Peyer's patch (tissue), 4 donors: ENCODE results near the gene ZNF280A. TPM values are rescaled to one million over a fixed set of nuclear protein-coding genes. Genes with fewer than 3 reads are reported as not detected.
"Not testable (repeated sequence)": the region's sequence is repeated elsewhere in the genome, so short reads cannot be mapped to it uniquely, and the experiment has no call there.

Source experiments
- DNase-seq, 3 donors: peaks; one replicate each; pipeline ENCODE4 v3.0.0-alpha.2; 2017 to 2019
- H3K27ac ChIP-seq, 4 donors: fragments of 200-600 bp; sonication (generic); one replicate each; pipeline ENCODE4 v1.5.1; 2016 to 2019
- H3K27me3 ChIP-seq, 2 donors: fragments of 200-600 bp; sonication (generic); one replicate each; pipeline ENCODE4 v1.5.1; 2019
- H3K36me3 ChIP-seq, 3 donors: fragments of 200-600 bp; sonication (generic); one replicate each; pipeline ENCODE4 v1.5.1; 2016 to 2019
- H3K4me1 ChIP-seq, 4 donors: fragments of 200-600 bp; sonication (generic); one replicate each; pipeline ENCODE4 v1.5.1; 2016 to 2019
- H3K4me3 ChIP-seq, 4 donors: fragments of 200-600 bp; sonication (generic); 1 replicate in 3 of 4; 2 replicates in 1 of 4; pipeline ENCODE4 v1.5.1; 2016 to 2019; ENCODE audit warnings: mild to moderate bottlenecking in 1 of 4
- H3K9me3 ChIP-seq, 4 donors: fragments of 200-600 bp; sonication (generic); one replicate each; pipeline ENCODE4 v1.5.1; 2016 to 2019; ENCODE audit warnings: mild to moderate bottlenecking in 1 of 4
- POLR2A ChIP-seq, 2 donors: fragments of 450-650 bp; IDR thresholded peaks; one replicate each; pipeline ENCODE4 v1.5.1; 2017; ENCODE audit warnings: antibody characterized with exemption in 2 of 2, mild to moderate bottlenecking in 2 of 2, moderate library complexity in 2 of 2
- total RNA-seq, 4 donors: library from RNA; depleted of rRNA; stranded (reverse); fragments of >200 nt; gene quantifications; one replicate each; pipeline ENCODE4 v1.1.0, GENCODE V29; 2016
- TF ChIP-seq, protein P1 (sequence below), 6 experiments: fragments of 450-650 bp in 4 of 6; fragments of 200-600 bp in 2 of 6; sonication (generic) in 1 of 6; IDR thresholded peaks; one replicate each; pipeline ENCODE4 v1.5.1; 2017 to 2019; ENCODE audit warnings: antibody characterized with exemption in 6 of 6, mild to moderate bottlenecking in 3 of 6, moderate library complexity in 1 of 6

Gene ZNF280A
- total RNA-seq, 4 donors from 2014 or later, result not detected

- Histone ChIP-seq H3K27me3 (no peaks in the 10 kb centered on the region), H3K4me3 (no peak overlapping the region), H3K9me3 (no peaks in the 10 kb centered on the region), H3K27ac (no peak overlapping the region), H3K4me1 (no peaks in the 10 kb centered on the region), H3K36me3 (no peaks in the 10 kb centered on the region)
- no peak for DNase-seq
- TF ChIP-seq, protein P1, sequence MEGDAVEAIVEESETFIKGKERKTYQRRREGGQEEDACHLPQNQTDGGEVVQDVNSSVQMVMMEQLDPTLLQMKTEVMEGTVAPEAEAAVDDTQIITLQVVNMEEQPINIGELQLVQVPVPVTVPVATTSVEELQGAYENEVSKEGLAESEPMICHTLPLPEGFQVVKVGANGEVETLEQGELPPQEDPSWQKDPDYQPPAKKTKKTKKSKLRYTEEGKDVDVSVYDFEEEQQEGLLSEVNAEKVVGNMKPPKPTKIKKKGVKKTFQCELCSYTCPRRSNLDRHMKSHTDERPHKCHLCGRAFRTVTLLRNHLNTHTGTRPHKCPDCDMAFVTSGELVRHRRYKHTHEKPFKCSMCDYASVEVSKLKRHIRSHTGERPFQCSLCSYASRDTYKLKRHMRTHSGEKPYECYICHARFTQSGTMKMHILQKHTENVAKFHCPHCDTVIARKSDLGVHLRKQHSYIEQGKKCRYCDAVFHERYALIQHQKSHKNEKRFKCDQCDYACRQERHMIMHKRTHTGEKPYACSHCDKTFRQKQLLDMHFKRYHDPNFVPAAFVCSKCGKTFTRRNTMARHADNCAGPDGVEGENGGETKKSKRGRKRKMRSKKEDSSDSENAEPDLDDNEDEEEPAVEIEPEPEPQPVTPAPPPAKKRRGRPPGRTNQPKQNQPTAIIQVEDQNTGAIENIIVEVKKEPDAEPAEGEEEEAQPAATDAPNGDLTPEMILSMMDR (IDR thresholded peaks at IDR 0.05), result no peak
- no peak for TF ChIP-seq POLR2A (IDR thresholded peaks at IDR 0.05)
These were observed 41.0 kb downstream of the ZNF280A start for GRCh38 chr22:22479116-22479515.

DNA sequence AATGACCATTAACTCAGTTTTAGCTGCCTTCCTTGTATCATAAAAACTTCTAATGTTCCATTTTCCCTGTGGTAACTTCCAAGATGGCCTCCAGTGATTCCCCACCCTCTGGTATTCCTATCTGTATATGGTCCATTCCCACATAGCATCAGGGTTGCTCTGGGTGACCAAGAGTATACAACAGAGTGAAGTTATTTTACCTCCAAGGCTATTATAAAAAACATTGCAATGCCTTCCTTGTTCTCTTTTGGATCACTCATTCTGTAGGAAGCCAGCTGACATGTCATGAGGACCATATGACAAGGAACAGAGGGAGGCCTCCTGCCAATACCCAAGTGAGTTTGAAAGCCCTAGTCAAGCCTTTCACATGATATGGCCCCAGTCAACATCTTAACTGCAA is 41.6 kb downstream of the ZNF280A start:
- H3K27ac ChIP-seq, result no peak overlapping the region
- TF ChIP-seq, protein P1 (IDR thresholded peaks at IDR 0.05), result no peak
- TF ChIP-seq POLR2A (IDR thresholded peaks at IDR 0.05), result no peak
- no peaks in the 10 kb centered on the region for H3K27me3 ChIP-seq

GRCh38 chr22:22474733-22475132 is 45.3 kb downstream of the ZNF280A start:
- H3K27me3 ChIP-seq, result no peaks in the 10 kb centered on the region
- TF ChIP-seq, protein P1 (IDR thresholded peaks at IDR 0.05), result no peak
- no peak for TF ChIP-seq POLR2A (IDR thresholded peaks at IDR 0.05)

More for the DNA sequence above, 41.6 kb downstream of the ZNF280A start:
- Histone ChIP-seq H3K4me1 (no peaks in the 10 kb centered on the region), H3K36me3 (no peaks in the 10 kb centered on the region), H3K4me3 (no peak overlapping the region), H3K9me3 (no peaks in the 10 kb centered on the region)
- DNase-seq, result no peak

DNA sequence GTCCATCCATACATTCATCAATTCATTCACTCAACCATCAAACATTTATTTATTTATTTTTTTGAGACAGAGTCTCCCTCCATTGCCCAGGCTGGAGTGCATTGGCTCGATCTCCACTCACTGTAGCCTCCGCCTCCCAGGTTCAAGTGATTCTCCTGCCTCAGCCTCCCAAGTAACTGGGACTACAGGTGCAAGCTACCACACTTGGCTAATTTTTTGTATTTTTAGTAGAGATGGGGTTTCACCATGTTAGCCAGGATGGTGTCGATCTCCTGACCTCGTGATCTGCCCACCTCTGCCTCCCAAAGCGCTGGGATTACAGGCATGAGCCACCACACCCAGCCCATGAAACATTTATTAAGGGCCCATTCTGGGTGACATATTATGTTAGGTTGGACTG is 49.0 kb downstream of the ZNF280A start:
- not testable (repeated sequence) for H3K27me3 ChIP-seq, H3K27ac ChIP-seq, H3K4me3 ChIP-seq, DNase-seq, H3K9me3 ChIP-seq, H3K36me3 ChIP-seq, H3K4me1 ChIP-seq

More at GRCh38 chr22:22474733-22475132, 45.3 kb downstream of the ZNF280A start:
- Histone ChIP-seq H3K9me3 (no peaks in the 10 kb centered on the region), H3K27ac (no peak overlapping the region), H3K4me3 (no peak overlapping the region), H3K4me1 (no peaks in the 10 kb centered on the region), H3K36me3 (no peaks in the 10 kb centered on the region)
- no peak for DNase-seq

GRCh38 chr22:22469527-22469926 is 50.5 kb downstream of the ZNF280A start:
- DNase-seq, result no peak
- Histone ChIP-seq H3K27me3 (no peaks in the 10 kb centered on the region), H3K27ac (no peak overlapping the region), H3K4me1 (no peaks in the 10 kb centered on the region), H3K9me3 (no peaks in the 10 kb centered on the region), H3K4me3 (no peak overlapping the region), H3K36me3 (no peaks in the 10 kb centered on the region)
- TF ChIP-seq, protein P1 (IDR thresholded peaks at IDR 0.05), result no peak
- TF ChIP-seq POLR2A (IDR thresholded peaks at IDR 0.05), result no peak

- H3K4me3 ChIP-seq, H3K9me3 ChIP-seq, H3K36me3 ChIP-seq, H3K27ac ChIP-seq, H3K27me3 ChIP-seq, DNase-seq, H3K4me1 ChIP-seq: not testable (repeated sequence)
These were observed 51.1 kb downstream of the ZNF280A start for GRCh38 chr22:22468794-22469469.

DNA sequence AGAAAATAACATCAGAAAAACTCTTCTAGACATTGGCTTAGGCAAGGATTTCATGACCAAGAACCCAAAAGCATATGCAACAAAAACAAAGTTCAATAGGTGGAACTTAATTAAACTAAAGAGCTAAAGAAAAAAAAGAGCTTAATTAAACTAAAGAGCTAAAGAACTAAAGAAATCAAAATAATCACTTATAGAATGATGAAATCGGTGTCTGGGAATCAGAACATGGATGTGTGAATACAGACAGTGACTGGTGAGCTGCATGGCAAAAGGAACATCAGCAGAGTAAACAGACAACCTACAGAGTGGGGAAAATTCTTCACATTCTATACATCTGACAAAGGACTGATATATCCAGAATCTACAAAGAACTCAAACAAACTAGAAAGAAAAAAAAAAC is 53.0 kb downstream of the ZNF280A start:
- Histone ChIP-seq H3K9me3 (no peaks in the 10 kb centered on the region), H3K27me3 (no peaks in the 10 kb centered on the region), H3K4me3 (no peak overlapping the region), H3K36me3 (no peaks in the 10 kb centered on the region), H3K4me1 (no peaks in the 10 kb centered on the region), H3K27ac (no peak overlapping the region)
- DNase-seq, result no peak
- no peak for TF ChIP-seq POLR2A (IDR thresholded peaks at IDR 0.05)
- TF ChIP-seq, protein P1 (IDR thresholded peaks at IDR 0.05), result no peak
